Sigmoid colon (tissue), 4 donors: ENCODE measurements around the gene USP38.

Source experiments
- EP300 ChIP-seq, 4 donors: sonication (generic); formaldehyde crosslinking; IDR thresholded peaks; one replicate each; pipeline ENCODE4 v1.6.1; 2017; ENCODE audit warnings: antibody characterized with exemption in 4 of 4
- TF ChIP-seq, protein P1 (sequence below), 4 experiments: fragments of 450-650 bp in 3 of 4; fragments of 200-600 bp in 1 of 4; IDR thresholded peaks; one replicate each; pipeline ENCODE4 v1.5.1; 2016 to 2019; ENCODE audit warnings: antibody characterized with exemption in 4 of 4, mild to moderate bottlenecking in 3 of 4, moderate library complexity in 2 of 4

DNA sequence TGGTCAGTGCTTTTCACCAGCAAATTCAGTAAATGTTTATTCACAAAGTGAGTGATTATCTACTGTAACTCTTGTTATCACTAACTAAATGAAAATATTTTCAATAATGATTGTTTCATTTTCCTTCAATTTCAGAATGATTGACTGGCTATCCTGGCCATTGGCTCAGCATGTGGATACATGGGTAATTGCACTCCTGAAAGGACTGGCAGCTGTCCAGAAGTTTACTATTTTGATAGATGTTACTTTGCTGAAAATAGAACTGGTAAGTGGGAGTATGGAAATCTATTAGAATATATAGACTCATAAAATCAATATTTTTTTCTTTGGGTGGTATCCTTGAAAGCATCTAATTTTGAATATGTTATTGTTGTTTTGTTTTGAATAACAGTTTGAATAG, 10.9 kb downstream of the USP38 start:
- TF ChIP-seq, protein P1, sequence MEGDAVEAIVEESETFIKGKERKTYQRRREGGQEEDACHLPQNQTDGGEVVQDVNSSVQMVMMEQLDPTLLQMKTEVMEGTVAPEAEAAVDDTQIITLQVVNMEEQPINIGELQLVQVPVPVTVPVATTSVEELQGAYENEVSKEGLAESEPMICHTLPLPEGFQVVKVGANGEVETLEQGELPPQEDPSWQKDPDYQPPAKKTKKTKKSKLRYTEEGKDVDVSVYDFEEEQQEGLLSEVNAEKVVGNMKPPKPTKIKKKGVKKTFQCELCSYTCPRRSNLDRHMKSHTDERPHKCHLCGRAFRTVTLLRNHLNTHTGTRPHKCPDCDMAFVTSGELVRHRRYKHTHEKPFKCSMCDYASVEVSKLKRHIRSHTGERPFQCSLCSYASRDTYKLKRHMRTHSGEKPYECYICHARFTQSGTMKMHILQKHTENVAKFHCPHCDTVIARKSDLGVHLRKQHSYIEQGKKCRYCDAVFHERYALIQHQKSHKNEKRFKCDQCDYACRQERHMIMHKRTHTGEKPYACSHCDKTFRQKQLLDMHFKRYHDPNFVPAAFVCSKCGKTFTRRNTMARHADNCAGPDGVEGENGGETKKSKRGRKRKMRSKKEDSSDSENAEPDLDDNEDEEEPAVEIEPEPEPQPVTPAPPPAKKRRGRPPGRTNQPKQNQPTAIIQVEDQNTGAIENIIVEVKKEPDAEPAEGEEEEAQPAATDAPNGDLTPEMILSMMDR (IDR thresholded peaks at IDR 0.05) = no peak
- no peak for TF ChIP-seq EP300 (IDR thresholded peaks at IDR 0.05)
